ENCODE data around the gene SORCS2. TPM values are rescaled to one million over a fixed set of nuclear protein-coding genes. Genes with fewer than 3 reads are reported as not detected.

SORCS2 gene
- total and polyA plus RNA-seq, 2 of the 13 experiments (the other 11 are each of a cell fraction or from before 2014, with no cell fraction given), result 0.82 to 1.0 TPM

DNA sequence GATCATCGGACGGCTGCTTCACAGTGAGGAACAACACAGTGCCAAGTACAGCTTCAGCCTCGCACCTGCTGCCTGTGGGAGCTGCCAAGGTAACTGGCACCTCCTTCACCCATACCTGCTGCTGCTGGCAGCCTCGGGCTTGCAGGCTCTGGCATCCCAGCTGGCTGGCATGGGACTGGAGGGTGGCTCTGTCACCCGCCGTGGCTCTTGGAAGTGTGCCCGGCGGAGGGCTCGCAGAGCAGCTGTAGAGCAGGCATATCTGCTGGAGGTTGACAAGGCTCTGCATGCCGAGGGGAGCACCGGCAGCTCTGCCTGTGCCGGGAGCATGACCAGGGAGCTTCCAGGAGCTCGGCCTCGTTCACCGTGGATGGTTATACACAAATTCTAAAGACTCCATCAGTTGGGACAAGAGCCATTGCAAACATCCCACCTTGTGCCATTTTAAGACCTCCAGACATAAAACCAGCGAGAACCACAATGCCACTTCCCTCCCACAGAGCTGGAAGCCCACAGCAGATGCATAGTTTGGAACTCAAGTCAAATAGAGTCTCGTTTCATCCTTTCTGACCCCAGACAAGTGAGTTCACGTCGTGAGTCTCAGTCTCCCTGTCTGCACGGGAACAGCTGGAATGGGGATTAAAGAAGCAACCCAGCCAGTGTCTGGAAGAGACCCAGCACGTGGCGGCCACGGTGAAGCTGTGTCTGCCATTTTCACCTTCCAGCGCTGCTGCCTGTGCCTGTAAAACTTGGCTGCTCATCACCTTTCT is 326.7 kb downstream of the SORCS2 start:
- WGBS (ENCODE audit: low lambda C conversion rate), result 64% methylated on average over 10 of the region's 24 CpGs

More for the DNA sequence above, 326.7 kb downstream of the SORCS2 start:
- peaks cover 0 to 25% of the 10 kb centered on the region in 2 experiments; a peak in 4 of 5 replicates for H3K27me3 ChIP-seq (ENCODE audit: control insufficient read depth in 1 of 2, insufficient read depth in 2 of 2, low read length in 2 of 2)
- H2AFZ ChIP-seq (ENCODE audit: low read length), result no peak overlapping the region
- no TSS peak for BruUV-seq (replicated peaks)
- ATAC-seq, result no peak
- ChIA-PET POLR2A (no interaction called here), CTCF (ENCODE audit: low intra/inter-chr PET ratio, low total read pairs) (no interaction called here)
- no peak overlapping the region for H3K9ac ChIP-seq (ENCODE audit: insufficient read depth, low read depth, low read length)
- in situ Hi-C loops (cut with HindIII; ENCODE audit: extremely low pct_ligation_motif_present, low pct_unique_long_range_greater_than_20kb), result no loop called here
- TF ChIP-seq ZNF282 (IDR thresholded peaks at IDR 0.05; ENCODE audit: partially characterized antibody) (no peak), ZFP41 (CRISPR knock-in tag; IDR thresholded peaks at IDR 0.05; ENCODE audit: borderline replicate concordance) (no peak), PHF8 (CRISPR knock-in tag; IDR thresholded peaks at IDR 0.05) (no peak), ZNF362 (CRISPR knock-in tag; IDR thresholded peaks at IDR 0.05; ENCODE audit: borderline replicate concordance) (no peak), KLF12 (CRISPR knock-in tag; IDR thresholded peaks at IDR 0.05; ENCODE audit: borderline replicate concordance) (no peak), FOSL1 (CRISPR knock-in tag; IDR thresholded peaks at IDR 0.05; ENCODE audit: borderline replicate concordance) (no peak), ZMAT3 (CRISPR knock-in tag; conservative IDR thresholded peaks at IDR 0.05) (no peak), ZNF274 (CRISPR knock-in tag; IDR thresholded peaks at IDR 0.05) (no peak), ZNF543 (CRISPR knock-in tag; IDR thresholded peaks at IDR 0.05) (no peak), ZNF124 (CRISPR knock-in tag; IDR thresholded peaks at IDR 0.05) (no peak), ZNF205 (CRISPR knock-in tag; IDR thresholded peaks at IDR 0.05) (no peak), REXO4 (CRISPR knock-in tag; IDR thresholded peaks at IDR 0.05; ENCODE audit: borderline replicate concordance) (no peak), RARA (CRISPR knock-in tag; IDR thresholded peaks at IDR 0.05) (no peak), ZNF296 (CRISPR knock-in tag; conservative IDR thresholded peaks at IDR 0.05) (no peak), PRMT3 (CRISPR knock-in tag; IDR thresholded peaks at IDR 0.05; ENCODE audit: borderline replicate concordance, low read depth) (no peak), FOXJ3 (CRISPR knock-in tag; IDR thresholded peaks at IDR 0.05; ENCODE audit: borderline replicate concordance) (no peak), ZNF564 (CRISPR knock-in tag; IDR thresholded peaks at IDR 0.05) (no peak), TBL1XR1 (IDR thresholded peaks at IDR 0.05; ENCODE audit: borderline replicate concordance, low read length, partially characterized antibody) (no peak)
- TF ChIP-seq, protein P1, sequence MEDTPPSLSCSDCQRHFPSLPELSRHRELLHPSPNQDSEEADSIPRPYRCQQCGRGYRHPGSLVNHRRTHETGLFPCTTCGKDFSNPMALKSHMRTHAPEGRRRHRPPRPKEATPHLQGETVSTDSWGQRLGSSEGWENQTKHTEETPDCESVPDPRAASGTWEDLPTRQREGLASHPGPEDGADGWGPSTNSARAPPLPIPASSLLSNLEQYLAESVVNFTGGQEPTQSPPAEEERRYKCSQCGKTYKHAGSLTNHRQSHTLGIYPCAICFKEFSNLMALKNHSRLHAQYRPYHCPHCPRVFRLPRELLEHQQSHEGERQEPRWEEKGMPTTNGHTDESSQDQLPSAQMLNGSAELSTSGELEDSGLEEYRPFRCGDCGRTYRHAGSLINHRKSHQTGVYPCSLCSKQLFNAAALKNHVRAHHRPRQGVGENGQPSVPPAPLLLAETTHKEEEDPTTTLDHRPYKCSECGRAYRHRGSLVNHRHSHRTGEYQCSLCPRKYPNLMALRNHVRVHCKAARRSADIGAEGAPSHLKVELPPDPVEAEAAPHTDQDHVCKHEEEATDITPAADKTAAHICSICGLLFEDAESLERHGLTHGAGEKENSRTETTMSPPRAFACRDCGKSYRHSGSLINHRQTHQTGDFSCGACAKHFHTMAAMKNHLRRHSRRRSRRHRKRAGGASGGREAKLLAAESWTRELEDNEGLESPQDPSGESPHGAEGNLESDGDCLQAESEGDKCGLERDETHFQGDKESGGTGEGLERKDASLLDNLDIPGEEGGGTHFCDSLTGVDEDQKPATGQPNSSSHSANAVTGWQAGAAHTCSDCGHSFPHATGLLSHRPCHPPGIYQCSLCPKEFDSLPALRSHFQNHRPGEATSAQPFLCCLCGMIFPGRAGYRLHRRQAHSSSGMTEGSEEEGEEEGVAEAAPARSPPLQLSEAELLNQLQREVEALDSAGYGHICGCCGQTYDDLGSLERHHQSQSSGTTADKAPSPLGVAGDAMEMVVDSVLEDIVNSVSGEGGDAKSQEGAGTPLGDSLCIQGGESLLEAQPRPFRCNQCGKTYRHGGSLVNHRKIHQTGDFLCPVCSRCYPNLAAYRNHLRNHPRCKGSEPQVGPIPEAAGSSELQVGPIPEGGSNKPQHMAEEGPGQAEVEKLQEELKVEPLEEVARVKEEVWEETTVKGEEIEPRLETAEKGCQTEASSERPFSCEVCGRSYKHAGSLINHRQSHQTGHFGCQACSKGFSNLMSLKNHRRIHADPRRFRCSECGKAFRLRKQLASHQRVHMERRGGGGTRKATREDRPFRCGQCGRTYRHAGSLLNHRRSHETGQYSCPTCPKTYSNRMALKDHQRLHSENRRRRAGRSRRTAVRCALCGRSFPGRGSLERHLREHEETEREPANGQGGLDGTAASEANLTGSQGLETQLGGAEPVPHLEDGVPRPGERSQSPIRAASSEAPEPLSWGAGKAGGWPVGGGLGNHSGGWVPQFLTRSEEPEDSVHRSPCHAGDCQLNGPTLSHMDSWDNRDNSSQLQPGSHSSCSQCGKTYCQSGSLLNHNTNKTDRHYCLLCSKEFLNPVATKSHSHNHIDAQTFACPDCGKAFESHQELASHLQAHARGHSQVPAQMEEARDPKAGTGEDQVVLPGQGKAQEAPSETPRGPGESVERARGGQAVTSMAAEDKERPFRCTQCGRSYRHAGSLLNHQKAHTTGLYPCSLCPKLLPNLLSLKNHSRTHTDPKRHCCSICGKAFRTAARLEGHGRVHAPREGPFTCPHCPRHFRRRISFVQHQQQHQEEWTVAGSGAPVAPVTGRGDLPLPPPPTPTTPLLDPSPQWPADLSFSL (CRISPR knock-in tag; IDR thresholded peaks at IDR 0.05), result no peak
- no peak overlapping the region for H3K27ac ChIP-seq (ENCODE audit: extremely low read length, insufficient read depth, low read length)
- no peak for DNase-seq (ENCODE audit: low spot score)
- FAIRE-seq, result no peak
- no peak overlapping the region for H3K4me2 ChIP-seq (ENCODE audit: low read depth, low read length)
- no peaks in the 10 kb centered on the region for H3K9me3 ChIP-seq (ENCODE audit: low read length)
- H3K79me2 ChIP-seq (ENCODE audit: insufficient read depth, low read length), result no peaks in the 10 kb centered on the region
- no peaks in the 10 kb centered on the region for H3K36me3 ChIP-seq (replicated peaks in 1 of 2; ENCODE audit: control insufficient read depth in 1 of 2, insufficient read depth in 2 of 2, low read length in 2 of 2)
- no peaks in the 10 kb centered on the region for H4K20me1 ChIP-seq (ENCODE audit: insufficient read depth, low read length)
- peaks cover 50% of the 10 kb centered on the region for H3K4me1 ChIP-seq (ENCODE audit: insufficient read depth, low read length)
- H3K4me3 ChIP-seq (replicated peaks in 1 of 3; ENCODE audit: insufficient read depth in 1 of 3, low read depth in 2 of 3, low read length in 3 of 3), result no peak overlapping the region
- intact Hi-C loops (cut with micrococcal nuclease; ENCODE audit: unreplicated experiment), result no loop called here
